HG03565 (cell line): ENCODE measurements around the gene ASAH2.
"Not testable (repeated sequence)": the region's sequence is repeated elsewhere in the genome, so short reads cannot be mapped to it uniquely, and the experiment has no call there.

Source experiments
- ATAC-seq: cut with Tn5 transposase; IDR thresholded peaks from one replicate; pipeline ENCODE4 v1.9.1; 2021; ENCODE audit warnings: mild to moderate bottlenecking, moderate library complexity; ENCODE audit not compliant: unreplicated experiment

The ASAH2 gene

DNA sequence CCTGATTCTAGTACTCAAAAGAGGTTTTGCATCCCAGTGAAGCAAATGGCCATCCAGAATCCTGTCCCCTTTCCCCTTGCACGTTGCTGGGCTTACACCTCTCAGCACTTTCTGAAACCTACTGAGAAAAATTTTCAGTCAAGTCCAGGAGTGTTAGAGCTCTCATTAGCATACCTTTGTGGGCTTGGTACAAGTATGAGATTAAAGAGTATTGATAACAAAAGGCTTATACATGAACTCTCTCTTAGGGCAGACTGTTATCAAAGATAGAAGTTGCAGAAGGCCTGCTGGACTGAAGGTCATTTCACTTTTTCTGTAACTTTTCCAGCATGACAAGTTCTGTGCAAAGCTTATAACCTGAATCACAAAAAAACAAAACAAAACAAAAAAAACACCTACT, at the start of gene ASAH2:
TSS of gene ASAH2 (minus strand) at position 123 of the 400 bp plus-strand sequence. CDS start 2,906 bp downstream, outside the sequence.
- no peak for ATAC-seq

DNA sequence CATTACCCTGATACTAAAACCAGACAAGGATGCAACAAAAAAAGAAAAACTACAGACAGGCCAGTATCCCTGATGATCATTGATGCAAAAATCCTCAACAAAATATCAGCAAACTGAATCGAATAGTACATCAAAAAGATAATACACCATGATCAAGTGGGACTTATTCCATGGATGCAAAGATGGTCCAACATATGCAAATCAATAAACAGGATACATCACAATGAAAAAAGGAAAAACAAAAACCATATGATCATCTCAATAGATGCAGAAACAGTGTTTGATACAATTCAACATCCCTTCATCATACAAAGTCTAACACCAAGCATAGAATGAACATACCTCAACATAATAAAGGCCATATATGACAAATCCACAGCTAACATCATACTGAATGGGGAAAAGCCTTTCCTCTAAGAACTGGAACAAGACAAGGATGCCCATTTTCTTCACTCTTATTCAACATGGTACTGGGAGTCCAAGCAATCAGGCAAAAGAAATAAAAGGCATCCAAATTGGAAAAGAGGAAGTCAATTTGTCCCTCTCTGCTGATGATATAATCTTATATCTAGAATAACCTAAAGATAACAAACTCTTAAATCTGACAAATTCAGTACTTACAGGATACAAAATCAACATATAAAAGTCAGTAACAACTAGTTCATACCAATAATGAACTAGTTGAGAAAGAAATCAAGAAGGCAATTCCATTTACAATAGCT, 48.8 kb upstream of the ASAH2 start:
- ATAC-seq = no peak

DNA sequence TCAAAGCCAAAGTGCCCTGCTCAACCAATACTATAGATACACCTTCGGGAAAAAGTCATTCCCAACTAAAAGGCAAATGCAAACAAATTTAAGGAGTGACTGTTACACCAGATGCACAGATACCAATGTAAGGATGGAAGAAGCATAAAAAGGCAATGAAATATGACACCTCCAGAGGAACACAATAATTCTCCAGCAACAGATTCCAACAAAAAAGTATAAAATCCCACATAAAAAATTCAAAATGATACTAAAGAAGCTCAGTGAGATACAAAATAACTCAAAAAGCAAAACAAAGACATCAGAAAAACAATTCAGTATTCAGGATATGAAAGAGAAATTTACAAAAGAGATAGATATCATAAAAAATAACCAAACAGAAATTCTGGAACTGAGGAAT, 44.1 kb upstream of the ASAH2 start:
- ATAC-seq = no peak

DNA sequence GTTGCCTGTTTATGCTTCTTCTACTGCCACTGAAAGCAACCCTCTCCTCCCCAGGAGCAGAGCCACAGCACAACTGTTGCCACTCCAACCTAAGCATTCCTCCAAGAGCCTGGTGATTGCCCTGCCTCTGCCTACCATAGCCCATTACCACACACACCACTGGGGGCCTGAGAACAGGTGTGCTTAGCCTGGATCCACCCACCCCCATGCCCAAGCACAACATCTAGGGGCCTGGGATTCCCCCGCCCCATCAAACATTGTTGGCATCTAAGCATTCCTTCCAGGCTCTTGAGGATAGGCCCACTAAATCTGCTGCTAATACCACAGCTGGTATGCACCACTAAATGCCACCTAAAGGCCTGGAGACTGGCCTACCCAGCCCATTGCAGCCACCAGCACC, 43.3 kb upstream of the ASAH2 start:
- no peak for ATAC-seq

DNA sequence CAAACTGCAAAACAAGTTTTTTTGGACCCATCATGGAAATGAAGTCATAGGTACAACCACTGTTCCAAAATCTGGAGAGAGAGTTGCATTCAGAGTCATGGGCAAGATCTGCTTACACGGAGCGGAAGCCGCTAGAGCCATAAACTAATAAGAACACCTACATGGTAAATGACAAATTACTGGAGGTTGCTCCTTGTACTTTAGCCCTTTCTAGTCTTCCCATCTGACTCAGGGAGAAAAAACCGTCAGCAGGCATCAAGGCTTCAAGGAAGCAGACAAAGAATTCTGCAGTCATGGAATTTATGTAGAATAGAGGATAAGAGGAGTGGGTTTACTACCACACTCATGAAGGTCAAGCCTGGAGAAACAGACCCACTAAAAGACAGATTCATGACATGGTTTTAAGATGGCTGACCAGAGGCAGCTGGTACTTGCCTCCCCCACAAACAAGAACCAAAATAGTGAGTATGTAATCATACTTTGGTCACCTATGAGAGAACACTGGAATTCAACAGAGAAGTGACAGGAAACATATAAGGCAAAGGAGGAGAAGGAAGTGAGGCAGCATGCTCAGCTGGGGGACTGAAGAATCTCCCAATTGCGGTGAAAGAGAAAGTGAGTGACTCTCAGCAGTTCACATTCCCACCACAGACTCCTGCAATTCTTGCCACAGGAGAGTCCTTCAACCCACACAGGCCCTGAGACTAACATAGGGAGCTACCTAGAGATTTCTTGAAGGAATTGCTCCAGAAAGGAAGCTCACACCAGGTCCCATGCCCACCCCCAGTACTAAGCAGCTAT, 42.4 kb upstream of the ASAH2 start:
- ATAC-seq = no peak

DNA sequence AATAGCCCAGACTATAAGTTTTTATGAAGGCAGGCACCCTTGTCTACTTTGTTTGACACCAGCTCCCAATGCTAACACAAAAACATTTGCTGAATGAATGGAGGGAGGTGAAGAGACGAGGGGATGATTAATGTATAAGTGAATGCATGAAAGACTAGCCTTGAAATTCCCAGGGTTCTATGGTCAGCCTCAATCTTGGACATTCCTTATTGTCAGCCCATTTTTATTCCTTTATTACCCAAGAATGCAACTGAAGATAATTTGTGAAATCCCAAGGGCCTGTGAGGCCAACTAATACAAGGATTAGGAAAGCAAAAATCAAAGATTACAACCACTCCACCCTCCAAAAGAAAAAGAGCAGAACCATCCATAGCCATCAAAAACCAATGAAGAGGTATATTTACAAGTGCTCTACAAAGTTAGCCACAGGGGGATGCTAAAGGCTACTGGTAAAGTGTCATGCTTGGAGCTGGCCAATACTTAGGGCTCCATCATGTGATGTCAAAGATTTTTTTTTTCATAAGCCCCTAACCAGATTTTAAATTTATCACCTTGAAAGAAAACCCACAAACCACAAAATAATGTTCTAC, 40.0 kb upstream of the ASAH2 start:
- ATAC-seq = no peak

DNA sequence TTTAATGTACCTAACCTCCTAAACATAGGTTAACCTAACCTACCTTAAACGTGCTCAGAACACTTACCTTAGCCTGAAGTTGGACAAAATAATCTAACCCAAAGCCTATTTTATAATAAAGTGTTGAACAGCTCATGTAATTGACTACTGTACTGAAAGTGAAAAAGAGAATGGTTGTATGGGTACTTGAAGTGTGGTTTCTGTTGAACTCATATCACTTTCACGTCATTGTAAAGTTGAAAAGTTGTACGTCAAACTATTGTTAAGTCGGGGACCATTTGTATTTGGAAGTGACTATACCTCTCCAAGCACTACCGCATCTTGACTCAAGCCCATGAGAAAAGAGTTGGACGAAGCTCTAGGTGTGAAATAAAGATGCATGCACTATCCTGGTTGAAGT, 37.9 kb upstream of the ASAH2 start:
- no peak for ATAC-seq

DNA sequence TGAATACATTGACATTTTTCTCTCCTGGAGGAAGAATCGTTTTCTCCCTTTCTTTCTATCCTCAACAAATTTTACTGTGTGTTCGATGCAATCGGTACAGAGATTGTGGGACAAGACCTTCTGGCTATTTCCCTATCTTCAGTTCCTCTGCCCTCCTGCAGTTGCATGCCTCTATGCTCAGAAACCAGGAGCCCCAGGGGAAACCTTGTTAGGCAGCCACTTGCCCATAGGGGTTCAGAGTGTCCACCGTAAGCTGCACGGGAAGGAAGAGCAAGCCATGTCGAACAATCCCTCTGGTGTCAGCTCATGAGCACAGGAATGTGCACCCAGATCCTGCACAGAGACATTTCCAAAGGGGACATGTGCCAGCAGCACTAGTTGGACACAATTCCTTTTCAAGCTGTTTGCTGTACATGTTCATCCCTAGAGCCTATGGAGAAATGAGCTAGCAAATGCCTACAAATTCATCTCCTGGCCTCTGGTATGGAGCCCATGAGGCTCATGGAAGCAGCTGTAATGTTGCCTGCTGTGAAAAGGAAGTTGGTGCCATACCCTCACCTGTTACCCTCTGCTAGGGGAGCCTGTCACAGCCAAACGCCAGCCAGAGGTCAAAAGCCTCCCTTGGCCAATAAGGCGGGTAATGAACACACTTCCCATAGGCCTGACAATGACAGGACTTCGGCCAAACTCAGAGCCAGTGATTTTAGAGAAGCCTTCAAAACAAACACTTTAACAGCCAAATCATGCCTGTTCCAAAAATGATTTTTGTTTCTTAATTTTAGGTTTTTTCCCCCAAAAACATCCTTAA, 35.9 kb upstream of the ASAH2 start:
- no peak for ATAC-seq

DNA sequence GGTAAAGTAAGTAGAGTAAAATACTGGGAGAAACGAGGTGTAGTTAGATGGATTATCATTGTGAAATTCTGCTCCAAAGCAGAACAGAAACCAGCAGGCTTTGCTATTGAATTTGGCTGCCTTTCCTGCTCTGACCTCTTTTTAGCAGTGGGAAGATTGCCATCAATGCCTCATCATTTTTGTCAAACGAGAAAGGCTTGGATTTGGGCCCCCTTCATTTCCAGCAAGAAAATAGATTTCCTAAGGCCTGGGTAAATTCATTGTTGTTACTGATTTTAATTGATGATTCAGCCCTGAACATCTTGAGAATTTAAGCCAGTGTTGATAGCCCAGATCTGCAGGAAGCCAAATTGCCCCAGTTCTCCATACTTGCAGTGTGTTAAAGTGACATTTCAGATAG, 35.2 kb upstream of the ASAH2 start:
- ATAC-seq = no peak

DNA sequence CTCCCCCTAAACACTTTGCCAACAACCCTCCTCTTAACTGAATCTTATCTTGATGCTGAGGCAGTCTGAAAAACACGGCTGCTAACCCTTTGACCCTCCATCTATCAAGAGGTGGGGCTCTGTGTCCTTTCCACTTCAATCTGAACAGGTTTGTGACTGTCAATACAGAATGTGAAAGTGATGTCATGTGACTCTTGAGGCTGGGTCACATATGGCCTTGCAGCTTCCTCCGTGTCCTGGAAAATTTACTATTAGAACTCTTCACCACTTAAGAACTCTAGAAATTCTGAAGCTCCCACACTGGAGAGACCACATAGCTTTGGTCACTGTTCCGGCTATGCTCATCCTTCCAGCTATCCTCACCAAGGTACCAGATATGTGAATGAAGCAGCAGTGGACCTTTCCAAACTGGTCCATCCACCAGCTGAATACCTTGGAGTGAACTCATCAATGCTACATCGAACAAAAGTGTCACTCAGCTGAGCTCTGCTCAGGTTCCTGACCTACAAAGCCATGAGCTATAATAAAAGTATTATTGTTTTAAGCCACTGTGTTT, 30.7 kb upstream of the ASAH2 start:
- no peak for ATAC-seq

DNA sequence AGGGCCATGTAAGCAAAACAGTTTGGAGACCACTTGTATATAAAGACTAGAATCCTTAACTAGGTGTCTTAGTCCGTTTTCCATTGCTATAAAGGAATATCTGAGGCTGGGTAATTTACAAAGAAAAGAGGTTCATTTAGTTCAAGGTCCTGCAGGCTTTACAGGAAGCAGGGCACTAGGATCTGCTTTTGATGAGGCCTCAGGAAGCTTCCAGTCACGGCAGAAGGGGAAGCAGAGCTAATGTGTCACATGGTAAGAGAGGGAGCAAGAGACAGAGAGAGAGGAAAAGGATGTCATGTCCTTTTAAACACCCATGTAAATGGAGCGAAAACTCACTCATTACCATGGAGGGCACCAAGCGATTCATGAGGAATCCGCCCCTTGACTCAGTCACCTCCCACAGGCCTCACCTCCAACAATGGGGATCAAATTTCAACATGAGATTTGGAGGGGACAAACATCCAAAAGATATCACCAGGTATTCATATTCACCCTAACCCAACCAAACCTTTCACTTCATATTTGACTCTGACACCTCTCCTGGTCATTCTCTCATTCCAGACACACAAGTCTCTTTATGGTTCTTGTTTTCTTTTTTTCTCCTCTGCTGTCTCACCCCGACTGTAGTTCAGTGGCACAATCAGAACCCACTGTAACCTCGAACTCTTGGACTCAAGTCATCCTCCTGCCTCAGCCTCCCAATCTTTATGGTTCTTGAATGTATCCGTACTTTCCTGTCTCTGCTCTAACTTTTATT, 30.1 kb upstream of the ASAH2 start:
- no peak for ATAC-seq

DNA sequence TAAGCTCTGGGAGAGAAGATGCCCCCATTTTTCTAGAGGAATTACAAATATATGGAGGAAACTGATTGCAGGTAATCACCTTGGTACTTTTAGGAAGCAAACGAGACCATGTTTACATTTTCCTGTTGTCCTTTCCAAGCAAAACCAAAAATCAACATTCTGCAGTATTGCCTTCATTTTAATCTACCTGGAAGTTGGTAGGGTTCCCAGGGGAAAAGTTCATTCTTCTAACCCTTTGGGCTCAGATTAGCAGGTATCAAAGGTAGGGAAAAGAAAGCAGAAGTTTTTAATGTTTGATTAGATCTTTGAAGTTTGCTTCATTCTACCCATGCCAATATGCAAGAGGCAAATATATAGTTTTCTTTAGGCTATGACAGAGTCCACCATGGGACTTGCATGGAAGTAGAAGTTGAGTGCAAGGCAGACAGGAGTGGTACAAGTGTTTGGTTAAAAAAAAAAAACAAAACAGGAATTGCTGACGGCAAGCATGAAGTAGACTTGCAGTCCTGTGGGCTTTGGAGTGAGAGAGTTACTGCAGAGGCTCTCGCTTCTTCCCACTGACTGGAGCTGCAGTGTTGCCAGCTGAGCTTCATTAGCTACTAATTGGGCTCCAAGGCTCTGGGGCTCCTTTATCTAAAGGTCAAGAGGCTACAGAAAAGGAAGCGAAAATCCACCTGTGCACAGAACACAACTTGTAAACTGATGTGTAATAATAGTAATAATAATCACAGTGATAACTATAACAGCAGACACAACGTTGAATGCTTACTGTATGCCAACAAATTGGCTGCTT, 28.9 kb upstream of the ASAH2 start:
- no peak for ATAC-seq

DNA sequence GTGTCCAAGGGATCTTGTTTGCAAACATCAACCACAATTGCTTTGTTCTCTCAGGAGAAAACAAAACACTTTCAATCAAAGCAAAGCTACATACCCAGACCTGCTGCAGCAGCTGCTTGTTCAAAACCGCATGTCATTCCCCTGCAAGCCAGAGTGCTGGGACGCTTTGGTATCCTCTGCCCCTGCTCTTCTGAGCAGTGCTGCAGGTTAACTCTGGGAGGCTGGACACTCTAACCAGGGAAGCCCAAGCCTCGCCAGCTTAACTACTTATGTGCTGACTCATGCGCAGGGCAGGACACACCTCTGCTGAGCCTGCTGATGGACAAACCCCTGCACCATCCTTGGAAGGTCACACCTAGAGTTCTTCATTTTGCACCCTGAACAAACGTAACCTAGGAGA, 28.2 kb upstream of the ASAH2 start:
- ATAC-seq = no peak

DNA sequence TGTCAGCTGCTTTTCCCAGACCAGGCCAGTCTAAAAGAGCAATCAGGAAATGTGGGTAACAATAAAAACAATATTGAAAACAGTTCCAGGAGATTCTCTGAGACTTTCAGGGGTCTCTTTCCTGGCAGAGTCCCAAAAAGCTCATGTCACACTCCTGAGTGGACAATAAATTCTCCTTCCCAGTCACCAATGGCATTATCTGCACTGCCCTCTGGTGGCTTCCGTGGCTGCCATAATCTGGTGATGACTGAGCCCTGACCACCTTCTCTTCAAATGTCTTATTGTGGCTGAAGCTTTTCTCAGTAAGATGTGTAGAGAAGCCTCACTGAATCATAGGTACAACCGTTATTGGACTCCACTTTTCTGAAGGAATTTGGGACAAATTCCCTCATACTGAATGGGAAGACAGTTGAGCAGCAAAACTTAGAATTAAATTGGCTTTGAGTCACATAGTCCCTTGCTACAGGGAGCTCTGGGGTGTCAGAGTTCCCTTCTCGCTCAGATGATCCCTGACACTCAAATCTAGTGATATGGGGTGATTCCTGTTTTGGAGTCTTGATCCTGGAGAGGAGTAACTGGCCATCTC, 24.4 kb upstream of the ASAH2 start:
- ATAC-seq = no peak

DNA sequence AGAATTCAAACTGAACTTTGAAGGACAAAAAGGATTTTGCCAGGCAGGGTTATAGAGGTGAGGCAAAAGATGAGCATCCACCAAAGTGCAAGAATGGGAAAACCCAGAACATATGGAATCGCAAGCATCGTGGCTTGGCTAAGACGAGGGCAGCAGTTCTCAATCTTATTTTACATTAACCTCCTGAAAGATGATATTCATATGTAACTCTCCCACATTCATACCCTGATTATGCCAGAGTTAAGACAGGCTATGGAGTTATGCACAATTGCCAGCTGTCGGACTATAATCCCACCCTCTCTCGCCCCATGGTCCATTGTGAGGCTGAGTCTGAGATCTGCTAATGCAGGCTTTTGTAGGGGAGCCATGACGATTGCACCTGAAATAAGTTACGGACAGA, 21.2 kb upstream of the ASAH2 start:
- ATAC-seq = no peak

DNA sequence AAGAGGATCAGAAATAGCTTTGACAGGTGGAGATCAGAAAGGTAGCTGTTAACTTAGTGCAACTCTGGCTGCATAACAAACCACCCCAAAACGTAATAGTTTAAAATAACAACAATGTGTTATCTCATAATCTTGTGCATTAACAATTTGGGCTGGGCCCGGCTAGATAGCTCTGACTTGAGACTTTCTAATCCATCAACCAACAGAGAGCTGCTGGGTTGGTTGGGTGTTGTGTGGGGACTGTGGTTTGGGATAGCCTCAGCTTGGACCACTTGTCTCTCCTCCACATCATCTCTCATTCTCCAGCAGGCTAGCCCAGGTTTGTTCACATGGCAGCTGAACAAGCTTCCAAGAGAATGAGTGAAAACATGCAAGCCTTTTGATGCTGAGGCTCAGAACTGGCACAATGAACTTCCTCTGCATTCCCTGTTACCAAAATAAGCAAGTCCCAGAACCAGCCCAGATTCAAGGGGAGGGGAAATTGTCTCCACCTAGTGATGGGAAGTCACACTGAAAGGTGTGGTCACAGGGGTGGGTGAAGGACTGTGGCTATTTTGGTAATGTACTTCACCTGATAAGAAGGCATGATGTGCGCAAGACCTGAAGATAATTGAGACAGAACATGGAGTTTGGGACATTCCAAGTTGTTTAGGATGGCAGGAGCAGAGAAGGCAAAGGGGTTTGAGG, 20.4 kb upstream of the ASAH2 start:
- no peak for ATAC-seq

DNA sequence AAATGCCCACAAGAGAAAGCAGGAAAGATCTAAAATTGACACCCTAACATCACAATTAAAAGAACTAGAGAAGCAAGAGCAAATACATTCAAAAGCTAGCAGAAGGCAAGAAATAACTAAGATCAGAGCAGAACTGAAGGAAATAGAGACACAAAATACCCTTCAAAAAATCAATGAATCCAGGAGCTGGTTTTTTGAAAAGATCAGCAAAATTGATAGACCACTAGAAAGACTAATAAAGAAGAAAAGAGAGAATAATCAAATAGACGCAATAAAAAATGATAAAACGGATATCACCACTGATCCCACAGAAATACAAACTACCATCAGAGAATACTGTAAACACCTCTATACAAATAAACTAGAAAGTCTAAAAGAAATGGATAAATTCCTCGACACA, 16.6 kb upstream of the ASAH2 start:
- not testable (repeated sequence) for ATAC-seq

DNA sequence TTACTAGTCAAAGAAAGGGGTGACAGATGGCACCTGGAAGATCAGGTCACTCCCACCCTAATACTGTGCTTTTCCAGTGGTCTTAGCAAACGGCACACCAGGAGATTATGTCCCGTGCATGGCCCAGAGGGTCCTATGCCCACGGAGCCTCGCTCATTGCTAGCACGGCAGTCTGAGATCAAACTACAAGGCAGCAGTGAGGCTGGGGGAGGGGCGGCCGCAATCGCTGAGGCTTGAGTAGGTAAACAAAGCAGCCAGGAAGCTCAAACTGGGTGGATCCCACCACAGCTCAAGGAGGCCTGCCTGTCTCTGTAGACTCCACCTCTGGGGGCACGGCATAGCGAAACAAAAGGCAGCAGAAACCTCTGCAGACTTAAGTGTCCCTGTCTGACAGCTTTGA, 11.3 kb upstream of the ASAH2 start:
- ATAC-seq = not testable (repeated sequence)
